GM18498 (cell line): ENCODE data around the gene PARP6.

Source experiments
- ATAC-seq: cut with Tn5 transposase; IDR thresholded peaks from one replicate; pipeline ENCODE4 v1.9.1; 2021; ENCODE audit warnings: mild to moderate bottlenecking, moderate library complexity; ENCODE audit not compliant: unreplicated experiment

The PARP6 gene, protein sequence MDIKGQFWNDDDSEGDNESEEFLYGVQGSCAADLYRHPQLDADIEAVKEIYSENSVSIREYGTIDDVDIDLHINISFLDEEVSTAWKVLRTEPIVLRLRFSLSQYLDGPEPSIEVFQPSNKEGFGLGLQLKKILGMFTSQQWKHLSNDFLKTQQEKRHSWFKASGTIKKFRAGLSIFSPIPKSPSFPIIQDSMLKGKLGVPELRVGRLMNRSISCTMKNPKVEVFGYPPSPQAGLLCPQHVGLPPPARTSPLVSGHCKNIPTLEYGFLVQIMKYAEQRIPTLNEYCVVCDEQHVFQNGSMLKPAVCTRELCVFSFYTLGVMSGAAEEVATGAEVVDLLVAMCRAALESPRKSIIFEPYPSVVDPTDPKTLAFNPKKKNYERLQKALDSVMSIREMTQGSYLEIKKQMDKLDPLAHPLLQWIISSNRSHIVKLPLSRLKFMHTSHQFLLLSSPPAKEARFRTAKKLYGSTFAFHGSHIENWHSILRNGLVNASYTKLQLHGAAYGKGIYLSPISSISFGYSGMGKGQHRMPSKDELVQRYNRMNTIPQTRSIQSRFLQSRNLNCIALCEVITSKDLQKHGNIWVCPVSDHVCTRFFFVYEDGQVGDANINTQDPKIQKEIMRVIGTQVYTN

DNA sequence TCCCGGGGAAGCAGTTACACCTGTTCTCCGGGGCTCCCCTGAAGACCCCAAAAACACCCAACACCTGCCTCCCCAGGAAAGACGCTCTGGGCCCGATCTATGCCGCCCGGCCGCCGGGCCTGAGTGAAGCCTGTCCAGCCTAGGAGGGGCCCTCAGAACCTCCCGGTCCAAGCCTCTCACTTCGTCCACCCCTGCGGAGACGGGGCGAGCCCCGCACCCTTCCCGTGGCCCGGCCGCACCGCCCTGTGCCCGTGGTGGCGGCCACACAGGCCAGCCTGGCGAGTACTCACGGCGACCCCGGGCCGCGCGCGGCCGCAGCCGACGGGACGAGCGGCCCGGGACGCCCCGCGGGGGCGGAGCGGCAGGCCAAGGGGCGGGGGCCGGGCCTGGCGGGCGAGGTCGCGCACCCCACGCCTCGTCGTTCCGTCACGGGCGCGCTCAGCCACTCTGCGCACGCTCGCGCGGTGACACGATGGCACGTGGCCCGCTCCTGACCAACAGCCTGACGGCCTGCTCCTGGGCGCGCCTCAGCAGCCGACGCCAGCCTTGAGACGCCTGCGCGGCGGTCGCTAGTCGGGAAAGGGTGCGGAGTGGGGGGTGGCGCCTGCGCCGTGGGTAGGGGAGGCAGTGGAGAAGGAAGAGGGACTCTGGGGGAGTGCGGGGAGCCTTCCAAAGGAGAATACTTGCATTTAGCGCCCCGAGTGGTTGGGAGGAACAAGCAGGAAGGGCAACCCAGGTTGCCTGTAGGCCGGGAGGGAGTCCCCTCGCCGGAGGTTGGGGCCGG, at the start of gene PARP6:
TSS of gene PARP6 (minus strand) at position 342 of the 784 bp plus-strand sequence. CDS start 5,077 bp downstream, outside the sequence.
- ATAC-seq = peak; percentile 95

GRCh38 chr15:72319985-72320671, 47.8 kb upstream of the PARP6 start, which contains the start of gene CELF6:
TSS of gene CELF6 (minus strand) at chr15:72320157. CDS start at chr15:72319874, 283 bp downstream.
- ATAC-seq = peak; percentile 70

DNA sequence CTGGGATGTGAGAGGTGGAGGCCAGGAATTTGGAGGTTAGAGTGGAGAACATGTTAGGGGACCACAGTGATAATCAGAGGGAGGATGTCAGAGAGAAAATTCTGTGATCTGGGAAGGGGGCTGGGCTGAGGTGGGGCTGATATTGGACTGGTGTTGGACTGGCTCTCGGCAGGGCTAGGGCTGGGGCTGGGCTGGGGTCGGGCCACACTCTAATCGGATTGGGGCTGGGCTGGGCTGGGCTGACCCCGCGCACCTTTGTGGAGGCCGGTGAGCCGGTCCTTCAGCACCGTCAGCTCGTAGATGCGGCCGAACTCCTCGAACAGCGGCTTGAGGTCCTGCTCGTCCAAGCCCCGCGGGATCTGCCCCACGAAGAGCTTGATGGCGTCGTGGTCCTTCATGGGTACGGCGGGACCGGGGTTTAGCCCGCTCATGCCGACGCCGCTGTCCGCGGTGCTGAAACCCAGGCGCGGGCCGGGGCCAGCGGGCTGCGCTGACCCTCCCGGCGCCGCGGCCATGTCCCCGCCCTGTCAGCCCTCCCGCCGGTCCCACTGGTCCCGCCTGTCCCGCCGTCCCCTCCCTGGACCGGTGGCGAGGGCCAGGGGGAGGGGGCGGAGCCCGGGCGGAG, 47.1 kb upstream of the PARP6 start:
- peak; percentile 31 for ATAC-seq

- ATAC-seq = no peak
These were observed 46.1 kb upstream of the PARP6 start for GRCh38 chr15:72318408-72318942.

GRCh38 chr15:72315706-72316370, 43.5 kb upstream of the PARP6 start:
- ATAC-seq = no peak

DNA sequence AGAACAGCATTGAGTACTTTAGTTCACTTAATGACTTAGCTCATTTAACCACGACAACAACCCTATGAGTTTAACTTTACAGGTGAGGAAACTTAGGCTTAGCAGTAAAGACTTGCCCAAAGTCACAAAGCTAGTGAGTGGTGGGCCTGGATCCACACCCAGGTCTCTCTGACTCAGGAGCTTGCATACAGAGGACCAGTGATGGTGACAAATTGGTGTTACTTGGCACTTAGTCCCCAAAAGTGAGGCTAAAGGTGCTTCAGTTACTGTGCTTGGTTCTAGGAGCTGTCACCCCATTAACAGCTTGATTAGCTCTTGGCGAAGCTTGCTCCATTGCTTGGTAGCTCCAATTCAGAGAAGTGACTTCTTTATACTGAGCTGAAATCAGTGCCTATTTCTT, 41.5 kb upstream of the PARP6 start:
- ATAC-seq = no peak

- ATAC-seq = no peak
These were observed 41.1 kb upstream of the PARP6 start for GRCh38 chr15:72313448-72313840.

DNA sequence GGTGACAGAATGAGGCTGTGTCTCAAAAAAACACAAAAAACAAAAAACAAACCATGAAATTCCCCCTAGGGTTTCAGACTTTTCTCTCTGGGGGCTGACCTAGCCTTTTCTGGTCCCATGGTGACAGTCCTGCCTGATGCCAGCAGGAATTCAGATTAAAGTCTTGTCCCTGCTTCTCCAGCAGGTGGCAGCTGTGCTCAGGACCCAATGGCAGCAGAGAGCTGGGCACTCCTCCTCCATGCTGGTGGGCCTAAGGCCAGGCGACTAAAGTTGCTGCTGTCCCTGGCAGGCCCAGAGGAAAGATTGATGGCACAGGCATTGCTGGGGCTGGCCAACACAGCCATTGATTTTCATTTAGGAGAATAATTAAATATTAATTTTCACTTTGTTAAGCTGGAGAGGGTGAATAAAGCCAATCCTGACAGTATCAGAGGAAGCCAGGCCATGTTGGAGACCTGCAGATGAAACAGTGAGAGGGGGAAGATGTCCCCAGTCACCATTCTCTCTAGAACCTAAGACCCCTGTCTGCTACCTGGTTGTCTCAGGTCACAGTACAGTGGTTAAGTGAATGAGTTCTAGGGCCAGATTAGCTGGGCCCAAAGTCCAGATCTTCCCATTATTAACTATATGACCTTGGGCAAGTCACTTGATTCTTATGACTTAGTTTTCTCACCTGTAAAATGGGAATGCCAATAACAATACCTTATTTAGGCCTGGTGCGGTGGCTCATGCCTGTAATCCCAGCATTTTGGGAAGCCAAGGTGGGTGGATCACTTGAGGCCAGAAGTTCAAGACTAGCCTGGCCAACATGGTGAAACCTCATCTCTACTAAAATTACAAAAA, 40.5 kb upstream of the PARP6 start:
- ATAC-seq = peak; percentile 59

DNA sequence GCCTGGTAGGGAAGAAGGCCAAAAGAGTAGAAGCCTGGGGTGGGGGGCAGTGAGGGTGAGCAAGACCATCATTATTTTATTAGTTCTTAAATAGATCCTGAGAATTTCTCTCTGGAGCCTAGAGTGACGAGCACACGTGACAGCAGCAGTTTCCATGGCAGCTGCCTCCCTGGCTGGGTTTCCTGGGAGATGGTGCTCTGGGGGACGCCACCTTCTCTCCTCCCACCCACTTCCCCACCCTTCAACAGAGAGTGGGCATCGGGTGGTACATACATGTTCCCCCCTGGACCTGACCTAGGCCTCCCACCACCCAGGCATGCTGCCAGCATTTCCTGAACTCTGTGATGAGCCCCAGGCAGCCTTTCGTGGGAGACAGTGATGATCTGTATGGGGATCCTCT, 34.7 kb upstream of the PARP6 start:
- ATAC-seq = no peak

GRCh38 chr15:72306211-72306785, 33.9 kb upstream of the PARP6 start:
- no peak for ATAC-seq

- no peak for ATAC-seq
These were observed 32.2 kb upstream of the PARP6 start for GRCh38 chr15:72304596-72304995.

DNA sequence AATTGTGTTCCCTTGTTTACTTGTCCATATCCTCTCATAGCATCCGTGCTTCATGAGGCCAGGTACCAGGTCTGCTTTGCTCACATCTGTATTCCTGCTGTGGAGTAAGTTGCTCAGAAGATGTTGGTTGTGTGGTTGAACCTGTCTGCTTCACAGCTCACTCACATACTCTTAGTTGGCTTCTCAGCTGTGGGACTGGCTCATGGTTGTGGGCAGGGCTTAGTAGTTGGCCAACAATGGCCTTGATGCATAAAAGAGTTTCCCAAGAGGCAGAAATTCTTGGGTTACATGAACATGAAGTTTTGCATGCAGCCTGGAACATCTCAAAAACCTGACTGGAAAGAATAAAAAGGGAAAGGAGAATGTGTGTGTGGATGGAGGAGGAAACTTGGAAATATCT, 30.6 kb upstream of the PARP6 start:
- ATAC-seq = no peak

DNA sequence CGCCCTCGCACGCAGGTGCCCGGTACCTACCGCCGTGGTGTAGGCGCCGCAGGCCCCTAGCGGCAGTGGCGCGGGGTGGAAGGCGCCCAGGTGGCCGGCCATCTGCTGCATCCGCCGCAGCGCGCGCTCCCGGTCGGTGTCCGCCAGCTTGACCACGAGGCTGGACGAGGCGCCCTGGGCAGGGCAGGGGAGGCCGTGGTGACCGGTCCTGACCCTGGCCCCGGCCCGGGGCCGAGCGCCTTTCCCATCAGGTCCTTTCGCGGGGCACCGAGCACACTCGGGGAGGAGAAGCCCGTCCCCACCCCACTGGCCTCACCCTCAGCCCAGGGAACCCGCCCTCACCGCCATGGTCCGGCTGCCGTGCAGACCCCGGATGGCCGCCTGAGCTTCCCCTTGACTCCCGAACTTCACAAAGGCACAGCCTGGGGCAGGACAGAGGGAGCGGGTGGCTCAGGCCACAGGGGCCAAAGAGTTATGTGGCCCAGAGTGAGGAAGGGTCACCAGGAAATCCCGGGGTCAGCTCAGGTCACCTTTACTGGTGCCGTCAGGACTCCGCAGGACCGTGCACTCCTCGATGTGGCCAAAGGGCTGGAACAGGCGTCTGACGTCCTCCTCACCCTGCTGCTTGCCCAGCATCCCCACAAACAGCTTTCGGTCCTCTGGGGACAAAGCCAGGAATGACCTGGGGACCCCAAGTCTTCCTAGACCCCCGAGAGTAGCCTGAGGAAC, 17.4 kb upstream of the PARP6 start:
- ATAC-seq = no peak

DNA sequence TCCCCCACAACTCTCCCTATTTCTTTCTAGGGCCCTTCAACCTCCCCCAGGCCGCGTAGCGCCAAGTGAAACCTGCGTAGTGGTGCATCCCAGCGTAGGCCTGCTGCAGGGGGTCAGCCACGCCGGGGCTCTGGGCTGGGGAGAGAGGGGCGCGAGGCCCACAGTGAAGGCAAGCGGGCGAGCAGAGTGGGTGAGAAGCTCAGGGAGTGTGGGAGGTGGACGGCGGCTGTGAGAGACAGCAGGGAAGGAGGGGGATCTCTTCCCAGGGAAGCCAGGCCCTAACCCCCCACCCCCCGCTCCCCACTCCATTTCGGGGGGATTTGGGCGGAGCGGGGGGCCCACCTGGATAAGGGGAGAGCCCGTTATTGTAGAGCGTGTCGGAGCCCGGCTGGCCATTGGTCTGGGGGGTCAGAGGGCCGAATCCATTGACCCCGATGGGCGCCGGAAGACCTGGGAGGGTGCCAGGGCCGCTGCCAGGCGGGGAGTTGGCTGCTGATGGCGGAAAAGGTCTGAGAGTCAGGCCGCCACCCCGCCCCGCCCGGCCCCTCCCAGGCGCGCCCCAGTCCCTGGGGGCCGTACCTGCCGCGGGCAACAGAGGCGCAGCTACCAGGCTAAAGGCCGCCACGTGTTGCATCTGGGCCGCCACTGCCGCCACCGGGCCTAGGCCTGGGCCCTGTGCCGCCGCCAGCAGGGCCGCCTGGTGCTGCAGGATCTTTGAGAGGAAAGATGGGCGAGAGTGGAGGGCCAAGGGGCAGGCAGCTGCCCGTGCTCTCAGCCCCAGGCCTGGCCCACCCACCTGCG, 16.6 kb upstream of the PARP6 start:
- ATAC-seq = no peak

DNA sequence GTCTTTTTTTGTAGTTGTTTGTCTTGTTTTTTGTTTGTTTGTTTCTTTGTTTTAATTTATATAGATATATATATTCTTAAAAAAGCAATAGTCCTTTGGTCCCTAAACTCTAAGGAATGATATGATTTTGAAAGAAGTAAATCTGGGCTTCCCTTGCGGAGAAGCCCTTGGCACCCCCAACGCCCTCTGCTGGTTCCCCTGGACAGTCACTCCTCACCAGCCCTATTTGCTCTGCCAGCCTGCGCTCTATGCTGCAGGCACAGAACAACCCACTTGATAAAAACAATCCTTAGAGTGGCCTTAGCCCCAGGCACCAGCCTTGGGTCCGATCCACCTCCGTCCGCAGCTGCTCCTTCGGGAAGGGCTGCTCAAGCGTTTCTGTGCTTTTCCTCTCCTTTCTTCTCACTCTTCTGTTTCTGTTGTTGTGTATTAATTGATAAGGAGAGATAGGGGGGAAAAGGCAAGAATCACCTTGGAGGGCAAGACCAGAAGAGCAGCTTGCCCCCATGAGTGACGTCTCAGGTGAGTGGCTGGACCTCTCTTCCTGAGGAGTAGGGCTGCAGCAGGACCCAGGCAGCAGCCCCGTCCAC, 13.7 kb upstream of the PARP6 start:
- no peak for ATAC-seq

DNA sequence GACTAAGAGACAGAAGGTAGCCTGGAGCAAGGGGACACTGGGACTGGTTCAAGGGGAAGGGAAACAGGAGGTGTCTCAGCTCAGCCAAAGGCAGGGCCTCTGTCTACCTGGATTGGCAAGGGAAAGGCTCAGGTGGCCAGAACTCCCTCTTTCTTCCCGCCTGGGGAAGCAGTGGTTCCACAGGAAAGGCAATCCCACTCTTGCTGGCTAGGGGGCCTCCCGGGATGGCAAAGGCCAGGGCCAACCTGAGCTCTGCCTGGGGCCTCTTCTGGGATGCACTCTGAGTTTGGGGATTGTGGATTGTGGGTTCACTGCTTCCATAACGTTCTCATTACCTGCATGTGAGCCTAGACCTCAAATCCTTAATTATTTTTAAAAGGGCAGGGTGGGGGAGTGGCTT, 13.0 kb upstream of the PARP6 start:
- ATAC-seq = no peak

- ATAC-seq = no peak
These were observed 12.4 kb upstream of the PARP6 start for GRCh38 chr15:72284781-72285180.
